ENCODE results near the gene GRK5. TPM values are rescaled to one million over a fixed set of nuclear protein-coding genes. Genes with fewer than 3 reads are reported as not detected.

GRK5 gene
- total RNA-seq, 1 experiment from 2014 or later, result 29.0 TPM

- CTCF ChIA-PET, result no interaction called here
- Histone ChIP-seq H3K27me3 (ENCODE audit: control insufficient read depth, insufficient read depth, low read length) (no peaks in the 10 kb centered on the region), H3K4me1 (ENCODE audit: control insufficient read depth, insufficient read depth, low read length) (no peaks in the 10 kb centered on the region), H3K9me3 (ENCODE audit: control insufficient read depth, insufficient read depth, low read depth, low read length) (no peaks in the 10 kb centered on the region), H3K36me3 (ENCODE audit: control insufficient read depth, insufficient read depth, low read length) (no peaks in the 10 kb centered on the region), H3K4me3 (ENCODE audit: low read depth in 2 of 2, low read length in 2 of 2) (no peak overlapping the region), H3K27ac (ENCODE audit: low read length) (no peak overlapping the region)
- no TSS peak for BruUV-seq (replicated peaks)
- no peak for TF ChIP-seq REST (IDR thresholded peaks at IDR 0.05; ENCODE audit: insufficient read depth in 1 of 2, low read depth in 2 of 2, low read length in 1 of 2)
- in situ Hi-C loops (cut with HindIII; ENCODE audit: low pct_unique_long_range_greater_than_20kb, low sequenced_read_pairs), result no loop called here
- intact Hi-C loops (cut with micrococcal nuclease; ENCODE audit: unreplicated experiment), result no loop called here
- POLR2A ChIA-PET, result no interaction called here
- ATAC-seq (no peak), DNase-seq (ENCODE audit: low read depth, low spot score) (no peak)
Measured at GRCh38 chr10:119328223-119328622, 120.9 kb downstream of the GRK5 start.

GRCh38 chr10:119330342-119330741 is 123.0 kb downstream of the GRK5 start:
- ChIA-PET POLR2A (no interaction called here), CTCF (interaction anchor here (0.7 kb wide), 1 partner anchor 107 kb away, joined by 14 read pairs; no protein-coding TSS in a partner anchor)
- DNase-seq (ENCODE audit: low read depth, low spot score), result no peak
- H3K4me3 ChIP-seq (ENCODE audit: low read depth in 2 of 2, low read length in 2 of 2), result no peak overlapping the region
- no peak for TF ChIP-seq TCF7L2 (IDR thresholded peaks at IDR 0.05; ENCODE audit: low read depth, low read length)
- no peak for TF ChIP-seq REST (IDR thresholded peaks at IDR 0.05; ENCODE audit: insufficient read depth in 1 of 2, low read depth in 2 of 2, low read length in 1 of 2)
- TF ChIP-seq CTCF (IDR thresholded peaks at IDR 0.05), result no peak
- TF ChIP-seq SIN3A (IDR thresholded peaks at IDR 0.05; ENCODE audit: borderline replicate concordance, insufficient read depth, low read depth, low read length), result no peak
- no peak for TF ChIP-seq POLR2AphosphoS5 (IDR thresholded peaks at IDR 0.05; ENCODE audit: low read depth, low read length)
- H3K4me1 ChIP-seq (ENCODE audit: control insufficient read depth, insufficient read depth, low read length), result no peaks in the 10 kb centered on the region
- in situ Hi-C loops (cut with HindIII; ENCODE audit: low pct_unique_long_range_greater_than_20kb, low sequenced_read_pairs) (no loop called here), intact Hi-C loops (cut with micrococcal nuclease; ENCODE audit: unreplicated experiment) (no loop called here)
- BruUV-seq (replicated peaks), result no TSS peak
- no peak for ATAC-seq
- H3K27me3 ChIP-seq (ENCODE audit: control insufficient read depth, insufficient read depth, low read length), result no peaks in the 10 kb centered on the region
- H3K36me3 ChIP-seq (ENCODE audit: control insufficient read depth, insufficient read depth, low read length), result no peaks in the 10 kb centered on the region
- H3K27ac ChIP-seq (ENCODE audit: low read length), result no peak overlapping the region
- H3K9me3 ChIP-seq (ENCODE audit: control insufficient read depth, insufficient read depth, low read depth, low read length), result no peaks in the 10 kb centered on the region

All from Panc1 (cell line).